Measurements from ENCODE around the gene NADK. TPM values are rescaled to one million over a fixed set of nuclear protein-coding genes. Genes with fewer than 3 reads are reported as not detected.

NADK gene
- total and polyA plus RNA-seq, 2 donors (not counting 1 experiment from before 2014, with no cell fraction given): 149 to 184 TPM

DNA sequence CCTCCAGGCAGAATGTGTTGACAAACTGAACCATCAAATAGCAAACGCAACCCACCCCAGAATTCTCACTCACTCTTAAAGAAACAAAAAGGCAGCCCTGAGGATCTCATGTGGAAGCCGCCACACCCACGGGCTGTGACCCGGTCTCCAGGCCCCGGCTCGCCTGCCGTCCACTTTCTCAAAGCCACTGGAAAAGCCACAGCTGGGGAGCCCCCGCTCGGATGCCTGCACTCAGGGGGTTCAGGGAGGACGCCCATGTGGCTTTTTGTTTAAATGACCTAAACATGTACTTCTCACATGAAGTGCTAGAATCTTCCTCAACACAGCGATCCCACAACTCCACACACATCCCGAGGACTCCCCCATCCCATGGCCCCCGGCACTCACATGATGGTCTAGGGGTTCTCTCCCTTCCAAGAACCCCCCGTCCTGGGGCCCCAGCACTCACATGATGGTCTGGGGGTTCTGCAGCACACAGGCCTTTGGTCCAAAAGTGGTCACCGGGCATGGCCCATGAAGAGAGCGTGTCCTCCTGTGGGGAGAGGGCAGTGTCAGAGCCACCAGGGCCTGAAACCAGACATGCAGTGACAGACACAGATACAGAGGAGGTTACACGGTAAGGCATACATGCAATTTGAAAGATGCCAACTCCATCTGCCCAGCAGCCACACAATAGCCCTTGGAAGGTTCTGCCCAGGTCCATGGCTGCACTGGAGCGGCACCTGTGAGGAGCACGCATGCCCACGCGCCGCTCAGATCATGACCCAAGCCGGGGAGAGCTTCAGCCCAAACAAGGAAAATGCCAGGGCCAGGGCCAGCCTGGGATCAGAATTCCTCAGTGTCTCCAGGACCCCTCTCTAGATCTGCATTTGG is 16.5 kb downstream of the NADK start:
- peaks cover 0 to 89% of the 10 kb centered on the region in 2 experiments for H3K36me3 ChIP-seq (replicated peaks in 1 of 2; ENCODE audit: control extremely low read depth in 1 of 2, control insufficient read depth in 1 of 2, extremely low read depth in 1 of 2, insufficient read depth in 2 of 2, low read length in 1 of 2)

DNA sequence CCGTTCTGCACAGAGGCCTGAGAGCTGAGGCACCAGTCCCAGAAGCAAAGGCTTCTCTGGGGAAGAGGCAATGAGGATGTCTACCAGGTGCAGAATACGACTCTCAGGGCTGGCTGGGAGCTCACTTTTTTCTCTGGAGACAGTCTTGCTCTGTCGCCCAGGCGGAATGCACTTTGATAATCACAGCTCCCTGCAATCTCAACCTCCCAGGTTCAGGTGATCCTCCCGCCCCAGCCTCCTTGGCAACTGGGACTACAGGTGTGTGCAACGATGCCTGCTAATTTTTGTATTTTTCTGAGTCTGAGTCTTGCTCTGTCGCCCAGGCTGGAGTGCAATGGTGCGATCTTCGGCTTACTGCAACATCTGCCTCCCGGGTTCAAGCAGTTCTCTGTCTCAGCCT is 17.6 kb downstream of the NADK start:
- Mint-ChIP-seq H3K9me3 (ENCODE audit: insufficient read depth) (no peaks in the 10 kb centered on the region), H3K27me3 (no peaks in the 10 kb centered on the region), H3K4me1 (no peaks in the 10 kb centered on the region), H3K4me3 (no peak overlapping the region), H3K27ac (no peak overlapping the region)
- Histone ChIP-seq H3K27ac (ENCODE audit: low read length in 2 of 2) (no peak overlapping the region), H4K20me1 (ENCODE audit: control insufficient read depth, insufficient read depth, low read length, poor library complexity, severe bottlenecking) (peaks cover 83% of the 10 kb centered on the region), H3K27me3 (replicated peaks in 1 of 4; ENCODE audit: control extremely low read depth in 1 of 4, control insufficient read depth in 3 of 4, insufficient read depth in 4 of 4, low read length in 3 of 4) (no peaks in the 10 kb centered on the region), H3K4me3 (ENCODE audit: control extremely low read depth in 1 of 5, extremely low read depth in 1 of 5, insufficient read depth in 1 of 5, low read depth in 2 of 5, low read length in 4 of 5) (no peak overlapping the region), H3K4me1 (ENCODE audit: control insufficient read depth in 2 of 2, insufficient read depth in 2 of 2, low read length in 2 of 2) (no peaks in the 10 kb centered on the region), H3K9me3 (ENCODE audit: control extremely low read depth in 1 of 3, control insufficient read depth in 2 of 3, insufficient read depth in 1 of 3, low read length in 2 of 3) (no peaks in the 10 kb centered on the region), H2AFZ (ENCODE audit: insufficient read depth, low read depth, low read length, poor library complexity, severe bottlenecking) (no peak overlapping the region), H3K36me3 (replicated peaks in 1 of 2; ENCODE audit: control extremely low read depth in 1 of 2, control insufficient read depth in 1 of 2, extremely low read depth in 1 of 2, insufficient read depth in 2 of 2, low read length in 1 of 2) (peaks cover 0 to 92% of the 10 kb centered on the region in 2 experiments), H3K4me2 (replicated peaks; ENCODE audit: low read depth, low read length, poor library complexity, severe bottlenecking) (no peak overlapping the region), H3K79me2 (ENCODE audit: control insufficient read depth, insufficient read depth, low read length) (peaks cover 98% of the 10 kb centered on the region), H3K9ac (ENCODE audit: low read length) (no peak overlapping the region)
- TF ChIP-seq, protein P1, sequence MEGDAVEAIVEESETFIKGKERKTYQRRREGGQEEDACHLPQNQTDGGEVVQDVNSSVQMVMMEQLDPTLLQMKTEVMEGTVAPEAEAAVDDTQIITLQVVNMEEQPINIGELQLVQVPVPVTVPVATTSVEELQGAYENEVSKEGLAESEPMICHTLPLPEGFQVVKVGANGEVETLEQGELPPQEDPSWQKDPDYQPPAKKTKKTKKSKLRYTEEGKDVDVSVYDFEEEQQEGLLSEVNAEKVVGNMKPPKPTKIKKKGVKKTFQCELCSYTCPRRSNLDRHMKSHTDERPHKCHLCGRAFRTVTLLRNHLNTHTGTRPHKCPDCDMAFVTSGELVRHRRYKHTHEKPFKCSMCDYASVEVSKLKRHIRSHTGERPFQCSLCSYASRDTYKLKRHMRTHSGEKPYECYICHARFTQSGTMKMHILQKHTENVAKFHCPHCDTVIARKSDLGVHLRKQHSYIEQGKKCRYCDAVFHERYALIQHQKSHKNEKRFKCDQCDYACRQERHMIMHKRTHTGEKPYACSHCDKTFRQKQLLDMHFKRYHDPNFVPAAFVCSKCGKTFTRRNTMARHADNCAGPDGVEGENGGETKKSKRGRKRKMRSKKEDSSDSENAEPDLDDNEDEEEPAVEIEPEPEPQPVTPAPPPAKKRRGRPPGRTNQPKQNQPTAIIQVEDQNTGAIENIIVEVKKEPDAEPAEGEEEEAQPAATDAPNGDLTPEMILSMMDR (IDR thresholded peaks at IDR 0.05): no peak
- no peak for TF ChIP-seq EZH2 (IDR thresholded peaks at IDR 0.05; ENCODE audit: borderline replicate concordance, insufficient read depth, low read depth, low read length, poor library complexity, severe bottlenecking)
- ATAC-seq (ENCODE audit: low read depth): no peak
- WGBS (ENCODE audit: insufficient coverage): 64% methylated on average over 9 of the region's 10 CpGs
- POLR2A ChIA-PET: no interaction called here
- intact Hi-C loops (cut with micrococcal nuclease): no loop called here
- no peak for DNase-seq
- CTCF ChIA-PET: no interaction called here

More for the DNA sequence above, 16.5 kb downstream of the NADK start:
- Histone ChIP-seq H3K9me3 (ENCODE audit: control extremely low read depth in 1 of 3, control insufficient read depth in 2 of 3, insufficient read depth in 1 of 3, low read length in 2 of 3) (no peaks in the 10 kb centered on the region), H3K4me3 (ENCODE audit: control extremely low read depth in 1 of 5, extremely low read depth in 1 of 5, insufficient read depth in 1 of 5, low read depth in 2 of 5, low read length in 4 of 5) (no peak overlapping the region), H3K27ac (ENCODE audit: low read length in 2 of 2) (no peak overlapping the region), H4K20me1 (ENCODE audit: control insufficient read depth, insufficient read depth, low read length, poor library complexity, severe bottlenecking) (peaks cover 80% of the 10 kb centered on the region), H3K79me2 (ENCODE audit: control insufficient read depth, insufficient read depth, low read length) (peaks cover 98% of the 10 kb centered on the region), H3K4me1 (ENCODE audit: control insufficient read depth in 2 of 2, insufficient read depth in 2 of 2, low read length in 2 of 2) (no peaks in the 10 kb centered on the region), H3K27me3 (replicated peaks in 1 of 4; ENCODE audit: control extremely low read depth in 1 of 4, control insufficient read depth in 3 of 4, insufficient read depth in 4 of 4, low read length in 3 of 4) (no peaks in the 10 kb centered on the region), H3K4me2 (replicated peaks; ENCODE audit: low read depth, low read length, poor library complexity, severe bottlenecking) (no peak overlapping the region), H2AFZ (ENCODE audit: insufficient read depth, low read depth, low read length, poor library complexity, severe bottlenecking) (no peak overlapping the region), H3K9ac (ENCODE audit: low read length) (no peak overlapping the region)
- TF ChIP-seq, protein P1 (IDR thresholded peaks at IDR 0.05): no peak
- TF ChIP-seq EZH2 (IDR thresholded peaks at IDR 0.05; ENCODE audit: borderline replicate concordance, insufficient read depth, low read depth, low read length, poor library complexity, severe bottlenecking): no peak
- DNase-seq: no peak
- intact Hi-C loops (cut with micrococcal nuclease): no loop called here
- ChIA-PET POLR2A (no interaction called here), CTCF (no interaction called here)
- Mint-ChIP-seq H3K27ac (no peak overlapping the region), H3K4me3 (no peak overlapping the region), H3K9me3 (ENCODE audit: insufficient read depth) (no peaks in the 10 kb centered on the region), H3K27me3 (no peaks in the 10 kb centered on the region), H3K4me1 (no peaks in the 10 kb centered on the region)
- 97% methylated on average over 21 of the region's 23 CpGs for WGBS (ENCODE audit: insufficient coverage)
- ATAC-seq (ENCODE audit: low read depth): no peak
